GM18868 (cell line): ENCODE measurements around the gene INF2.
A peak's percentile ranks its signal among the peaks of the same experiment; 100 is the strongest.
"Not testable (repeated sequence)": the region's sequence is repeated elsewhere in the genome, so short reads cannot be mapped to it uniquely, and the experiment has no call there.

ENCODE experiments used
- ATAC-seq: cut with Tn5 transposase; IDR thresholded peaks from one replicate; pipeline ENCODE4 v1.9.1; 2021; ENCODE audit warnings: mild to moderate bottlenecking, moderate library complexity; ENCODE audit not compliant: unreplicated experiment

Gene INF2

GRCh38 chr14:104747876-104748275 is 58.5 kb downstream of the INF2 start:
- no peak for ATAC-seq

GRCh38 chr14:104749111-104749649 is 59.8 kb downstream of the INF2 start:
- no peak for ATAC-seq

- ATAC-seq, result no peak
These were observed 60.8 kb downstream of the INF2 start for GRCh38 chr14:104750056-104750752.

GRCh38 chr14:104750753-104751057 is 61.3 kb downstream of the INF2 start:
- ATAC-seq, result not testable (repeated sequence)

GRCh38 chr14:104751539-104752422 is 62.4 kb downstream of the INF2 start:
- ATAC-seq, result no peak

GRCh38 chr14:104752423-104752734 is 63.0 kb downstream of the INF2 start:
- ATAC-seq, result peak; percentile 74

GRCh38 chr14:104752735-104753527 is 63.5 kb downstream of the INF2 start, which contains the start of gene SIVA1:
TSS of gene SIVA1 (plus strand) at chr14:104753147. CDS start at chr14:104753202, 55 bp downstream.
- peak; percentile 89 for ATAC-seq

GRCh38 chr14:104753528-104754212 is 64.3 kb downstream of the INF2 start:
- no peak for ATAC-seq

GRCh38 chr14:104754213-104754851 is 64.9 kb downstream of the INF2 start:
- ATAC-seq, result no peak

GRCh38 chr14:104755621-104756020 is 66.2 kb downstream of the INF2 start:
- ATAC-seq, result no peak

DNA sequence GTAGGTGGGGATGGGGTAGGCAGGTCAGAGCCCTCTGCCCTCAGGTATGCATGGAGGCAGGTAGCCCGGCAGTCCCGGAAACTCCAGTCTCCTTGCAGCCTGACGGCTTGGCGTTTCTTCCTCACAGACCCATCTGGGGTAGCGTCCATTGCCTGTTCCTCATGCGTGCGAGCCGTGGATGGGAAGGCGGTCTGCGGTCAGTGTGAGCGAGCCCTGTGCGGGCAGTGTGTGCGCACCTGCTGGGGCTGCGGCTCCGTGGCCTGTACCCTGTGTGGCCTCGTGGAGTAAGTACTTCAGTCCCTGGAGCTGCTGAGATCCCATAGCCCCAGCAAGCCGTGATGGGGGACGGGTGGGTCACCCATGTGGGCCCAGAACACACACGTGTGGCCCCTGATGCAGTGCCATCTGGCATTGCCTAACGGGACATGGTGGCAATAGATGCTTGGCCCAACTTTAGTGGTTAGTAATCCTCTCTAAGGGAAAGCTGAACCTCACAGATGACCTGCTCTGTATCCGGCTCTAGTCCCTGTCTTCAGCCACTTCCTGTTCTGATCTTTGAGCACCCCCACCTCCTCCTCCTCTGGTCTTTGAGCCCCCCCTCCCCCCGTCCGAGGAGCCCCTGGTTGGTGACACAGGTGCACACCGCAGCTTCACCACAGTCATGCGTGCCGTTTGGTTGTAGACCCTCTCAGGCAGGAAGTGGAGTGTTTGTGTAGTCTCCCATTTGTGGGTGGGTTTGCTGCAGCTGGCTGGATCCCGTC is 67.2 kb downstream of the INF2 start:
- ATAC-seq, result no peak

- no peak for ATAC-seq
These were observed 67.8 kb downstream of the INF2 start for GRCh38 chr14:104757238-104757585.

GRCh38 chr14:104757681-104758392 is 68.4 kb downstream of the INF2 start:
- no peak for ATAC-seq

DNA sequence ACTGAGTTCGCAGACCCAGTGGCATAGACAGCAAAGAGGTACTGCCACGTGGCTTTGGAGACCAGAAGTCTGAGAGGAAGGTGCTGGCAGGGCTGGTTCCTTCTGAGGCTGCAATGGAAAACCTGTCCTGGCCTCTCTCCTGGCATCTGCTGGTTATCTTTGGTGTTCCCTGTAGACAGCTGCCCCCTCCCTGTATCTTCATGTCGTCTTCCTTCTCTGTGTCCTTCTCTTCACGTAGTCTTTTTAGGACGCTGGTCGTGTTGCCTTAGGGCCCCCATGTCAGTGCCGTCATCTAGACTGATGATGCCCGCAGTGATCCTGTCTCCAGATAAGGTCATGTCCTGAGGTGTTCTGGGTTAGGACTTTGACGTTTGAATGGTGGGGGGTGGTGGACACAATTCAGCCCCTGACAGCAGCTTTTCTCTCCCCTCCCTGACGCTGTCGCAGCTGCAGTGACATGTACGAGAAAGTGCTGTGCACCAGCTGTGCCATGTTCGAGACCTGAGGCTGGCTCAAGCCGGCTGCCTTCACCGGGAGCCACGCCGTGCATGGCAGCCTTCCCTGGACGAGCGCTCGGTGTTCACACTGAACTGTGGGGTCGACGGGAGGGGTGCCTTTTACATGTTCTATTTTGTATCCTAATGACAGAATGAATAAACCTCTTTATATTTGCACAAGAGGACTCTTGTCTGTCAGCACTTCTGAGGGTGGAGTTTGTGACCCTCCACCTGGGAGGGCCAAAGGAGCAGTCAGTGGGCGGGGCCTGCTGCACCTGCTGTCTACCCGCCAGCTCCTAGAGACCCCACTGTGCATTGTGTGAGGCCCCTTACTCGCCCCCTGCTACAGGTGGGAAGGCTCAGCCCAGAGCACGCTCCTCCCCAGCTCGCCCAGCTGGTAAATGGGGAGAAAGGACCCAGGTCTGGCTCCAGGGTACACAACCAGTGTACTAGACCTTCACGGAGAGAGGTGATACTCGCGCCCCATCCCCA is 69.9 kb downstream of the INF2 start:
- no peak for ATAC-seq

GRCh38 chr14:104765517-104765916 is 76.1 kb downstream of the INF2 start:
- no peak for ATAC-seq

- ATAC-seq, result no peak
These were observed 76.9 kb downstream of the INF2 start for GRCh38 chr14:104766256-104766862.

GRCh38 chr14:104766863-104767633 is 77.6 kb downstream of the INF2 start:
- no peak for ATAC-seq
